H9 (cell line): ENCODE measurements around the gene CDKAL1. TPM values are rescaled to one million over a fixed set of nuclear protein-coding genes. Genes with fewer than 3 reads are reported as not detected.

Source experiments
- DNase-seq: peaks from one replicate; pipeline ENCODE4 v3.0.0-alpha.2; 2017
- H2AFZ ChIP-seq: one replicate; pipeline ENCODE4 v1.6.1; 2013; ENCODE audit warnings: mild to moderate bottlenecking, low read length, control low read depth, moderate library complexity
- H2AK5ac ChIP-seq: 2 replicates; pipeline ENCODE4 v1.6.1; 2013; ENCODE audit warnings: low read length, control low read depth, mixed read lengths; ENCODE audit not compliant: insufficient read length
- H2BK120ac ChIP-seq: one replicate; pipeline ENCODE4 v1.6.1; 2013; ENCODE audit warnings: low read depth, mild to moderate bottlenecking, low read length, control low read depth, inconsistent platforms; ENCODE audit not compliant: poor library complexity, severe bottlenecking
- H2BK12ac ChIP-seq: 2 replicates; pipeline ENCODE4 v1.6.1; 2013; ENCODE audit warnings: low read length, control low read depth, mixed read lengths, low read depth; ENCODE audit not compliant: insufficient read length
- H2BK15ac ChIP-seq: 2 replicates; pipeline ENCODE4 v1.6.1; 2013; ENCODE audit warnings: low read depth, low read length, control low read depth
- H2BK20ac ChIP-seq: one replicate; pipeline ENCODE4 v1.6.1; 2013; ENCODE audit warnings: low read depth, mild to moderate bottlenecking, low read length, control low read depth, inconsistent platforms; ENCODE audit not compliant: poor library complexity, severe bottlenecking
- H2BK5ac ChIP-seq: 2 replicates; pipeline ENCODE4 v1.6.1; 2013; ENCODE audit warnings: low read length, control low read depth, mixed read lengths; ENCODE audit not compliant: insufficient read length
- H3K14ac ChIP-seq: 2 replicates; pipeline ENCODE4 v1.6.1; 2013; ENCODE audit warnings: low read length, control low read depth; ENCODE audit not compliant: insufficient read depth
- H3K18ac ChIP-seq: 2 replicates; pipeline ENCODE4 v1.6.1; 2013; ENCODE audit warnings: low read depth, mild to moderate bottlenecking, mixed read lengths, low read length, control low read depth; ENCODE audit not compliant: insufficient read length
- H3K23ac ChIP-seq: 2 replicates; pipeline ENCODE4 v1.6.1; 2013; ENCODE audit warnings: low read length, control low read depth, mixed read lengths, low read depth; ENCODE audit not compliant: insufficient read length
- H3K23me2 ChIP-seq: 2 replicates; pipeline ENCODE4 v1.6.1; 2013; ENCODE audit warnings: low read depth, mild to moderate bottlenecking, mixed read lengths, low read length, control low read depth; ENCODE audit not compliant: insufficient read length, poor library complexity, severe bottlenecking
- H3K27ac ChIP-seq: 2 replicates; pipeline ENCODE4 v1.5.1; 2013; ENCODE audit warnings: low read length, control low read depth, mixed read lengths, low read depth; ENCODE audit not compliant: insufficient read length
- H3K27me3 ChIP-seq: 2 replicates; pipeline ENCODE4 v1.6.1; 2013; ENCODE audit warnings: low read length, control low read depth, inconsistent platforms; ENCODE audit not compliant: insufficient read depth
- H3K4ac ChIP-seq: 2 replicates; pipeline ENCODE4 v1.6.1; 2013; ENCODE audit warnings: low read depth, mild to moderate bottlenecking, control low read depth, inconsistent platforms, low read length, moderate library complexity
- H3K4me1 ChIP-seq: 2 replicates; pipeline ENCODE4 v1.6.1; 2013; ENCODE audit warnings: low read length, control low read depth, inconsistent platforms; ENCODE audit not compliant: insufficient read depth
- H3K4me2 ChIP-seq: 2 replicates; pipeline ENCODE4 v1.6.1; 2013; ENCODE audit warnings: low read length, control low read depth, mixed read lengths; ENCODE audit not compliant: insufficient read length, insufficient read depth
- H3K56ac ChIP-seq: 2 replicates; pipeline ENCODE4 v1.6.1; 2013; ENCODE audit warnings: low read depth, mild to moderate bottlenecking, mixed read lengths, low read length, control low read depth; ENCODE audit not compliant: insufficient read length
- H3K79me1 ChIP-seq: 2 replicates; pipeline ENCODE4 v1.6.1; 2013; ENCODE audit warnings: low read depth, mild to moderate bottlenecking, moderate library complexity, low read length, control low read depth, inconsistent platforms; ENCODE audit not compliant: insufficient read depth, poor library complexity, severe bottlenecking
- H3K79me2 ChIP-seq: 2 replicates; pipeline ENCODE4 v1.6.1; 2013; ENCODE audit warnings: low read length, control low read depth, inconsistent platforms; ENCODE audit not compliant: insufficient read depth
- H3K9ac ChIP-seq: 2 replicates; pipeline ENCODE4 v1.6.1; 2013; ENCODE audit warnings: low read length, control low read depth, mixed read lengths; ENCODE audit not compliant: insufficient read length; ENCODE audit errors: extremely low read depth
- H3K9me3 ChIP-seq: one replicate; pipeline ENCODE4 v1.6.1; 2013; ENCODE audit warnings: low read depth, low read length, inconsistent platforms; ENCODE audit not compliant: control insufficient read depth
- H3T11ph ChIP-seq: one replicate; pipeline ENCODE4 v1.6.1; 2013; ENCODE audit warnings: mild to moderate bottlenecking, low read length, control low read depth, inconsistent platforms
- H4K20me1 ChIP-seq: one replicate; pipeline ENCODE4 v1.6.1; 2013; ENCODE audit not compliant: control insufficient read depth, insufficient read length, insufficient read depth
- H4K5ac ChIP-seq: 2 replicates; pipeline ENCODE4 v1.6.1; 2013; ENCODE audit warnings: low read depth, mild to moderate bottlenecking, mixed read lengths, low read length, control low read depth; ENCODE audit not compliant: insufficient read length
- H4K8ac ChIP-seq: replicated peaks from 2 replicates; pipeline ENCODE4 v1.6.1; 2013; ENCODE audit warnings: low read length, control low read depth, mixed read lengths, low read depth; ENCODE audit not compliant: insufficient read length
- H4K91ac ChIP-seq: 2 replicates; pipeline ENCODE4 v1.6.1; 2013; ENCODE audit warnings: low read depth, mild to moderate bottlenecking, moderate library complexity, mixed read lengths, low read length, control low read depth; ENCODE audit not compliant: insufficient read length
- H3K27ac Mint-ChIP-seq, 3 experiments: 2 replicates in 2 of 3; 3 replicates in 1 of 3; pipeline ENCODE4 v1.8.0; 2020 to 2021; ENCODE audit warnings: mixed read lengths in 3 of 3, mild to moderate bottlenecking in 1 of 3, moderate library complexity in 1 of 3
- H3K27me3 Mint-ChIP-seq: 2 replicates; pipeline ENCODE4 v1.8.0; 2021; ENCODE audit warnings: low read depth, mild to moderate bottlenecking, moderate library complexity, mixed read lengths
- H3K36me3 Mint-ChIP-seq, 3 experiments: 2 replicates in 2 of 3; 3 replicates in 1 of 3; pipeline ENCODE4 v1.8.0; 2020 to 2021; ENCODE audit warnings: low read depth in 3 of 3, mixed read lengths in 3 of 3; ENCODE audit not compliant: insufficient read depth in 1 of 3
- H3K4me1 Mint-ChIP-seq, 2 experiments: 2 replicates each; pipeline ENCODE4 v1.8.0; 2020; ENCODE audit warnings: mixed read lengths in 2 of 2
- H3K4me3 Mint-ChIP-seq, 2 experiments: 2 replicates in 1 of 2; 3 replicates in 1 of 2; pipeline ENCODE4 v1.8.0; 2020 to 2021; ENCODE audit warnings: mild to moderate bottlenecking in 2 of 2, mixed read lengths in 2 of 2, moderate library complexity in 1 of 2
- H3K9me3 Mint-ChIP-seq, 2 experiments: 2 replicates in 1 of 2; 3 replicates in 1 of 2; pipeline ENCODE4 v1.8.0; 2020; ENCODE audit warnings: mild to moderate bottlenecking in 2 of 2, mixed read lengths in 2 of 2, moderate library complexity in 1 of 2
- WGBS: extraction: QIAGEN DNeasy Blood & Tissue Kit; methylation state at CpG from one replicate; pipeline ENCODE4 v1.1.7; 2013; ENCODE audit warnings: missing lambda C conversion rate, low lambda C conversion rate, mixed read lengths; ENCODE audit not compliant: insufficient read length; ENCODE audit errors: extremely low coverage; 5-methylcytosine and 5-hydroxymethylcytosine counted together
- total RNA-seq: library from RNA; stranded (reverse); gene quantifications from 2 replicates; pipeline ENCODE4 v1.2.1, GENCODE V29; 2021
- TF ChIP-seq, protein P1 (sequence below): fragments of 200-600 bp; sonication (generic); conservative IDR thresholded peaks from 3 replicates; pipeline ENCODE4 v1.8.0; 2021; ENCODE audit warnings: antibody characterized with exemption, mild to moderate bottlenecking

CDKAL1 gene
- total RNA-seq, 1 experiment from 2014 or later: 23.0 TPM

DNA sequence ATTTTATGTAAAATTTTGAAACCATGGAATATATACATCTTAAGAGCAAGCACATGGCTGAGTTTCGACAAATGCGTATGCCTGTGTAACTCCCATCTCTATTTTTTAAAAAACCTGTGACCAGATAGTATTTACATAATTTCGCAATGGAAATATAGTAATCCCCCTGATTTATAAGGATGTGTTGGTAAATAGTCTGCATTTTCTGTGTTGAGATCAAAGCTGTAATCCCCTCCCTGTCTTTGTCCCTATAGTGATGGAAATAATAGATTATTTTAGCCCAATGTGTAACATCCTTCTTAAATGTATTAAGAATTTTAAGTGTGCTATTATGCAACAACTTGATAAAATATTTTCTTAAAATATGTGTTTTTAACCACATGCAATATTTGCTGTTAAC lies 267.3 kb downstream of the CDKAL1 start:
- WGBS: no CpG with 5 or more reads among the region's 3 CpGs

More for the DNA sequence above, 267.3 kb downstream of the CDKAL1 start:
- Histone ChIP-seq H2BK12ac (no peak overlapping the region), H4K20me1 (no peaks in the 10 kb centered on the region), H4K91ac (no peak overlapping the region), H3K79me2 (no peaks in the 10 kb centered on the region), H2AK5ac (no peak overlapping the region), H3K14ac (no peak overlapping the region), H3K27ac (no peak overlapping the region), H2BK20ac (no peak overlapping the region), H3K23ac (no peak overlapping the region), H2BK15ac (no peak overlapping the region), H4K5ac (no peak overlapping the region), H3K27me3 (no peaks in the 10 kb centered on the region), H3K79me1 (no peaks in the 10 kb centered on the region), H3K9ac (no peak overlapping the region), H3K23me2 (no peaks in the 10 kb centered on the region), H2BK5ac (no peak overlapping the region), H2BK120ac (no peak overlapping the region), H3K9me3 (no peaks in the 10 kb centered on the region), H3K18ac (no peak overlapping the region), H3K56ac (no peak overlapping the region), H4K8ac (no peak overlapping the region), H3K4me2 (no peak overlapping the region), H3K4me1 (no peaks in the 10 kb centered on the region), H3K4ac (no peak overlapping the region), H2AFZ (no peak overlapping the region), H3T11ph (no peak overlapping the region)
- Mint-ChIP-seq H3K4me3 (no peak overlapping the region), H3K4me1 (0 out of 4 replicates have a peak, but pooled peaks cover 3 to 4% of the 10 kb centered on the region in 2 experiments), H3K27me3 (no peaks in the 10 kb centered on the region), H3K27ac (no peak overlapping the region), H3K9me3 (peaks cover 5 to 6% of the 10 kb centered on the region in 2 experiments), H3K36me3 (peaks cover 9 to 16% (median 12%) of the 10 kb centered on the region in 3 experiments; a peak in 6 of 7 replicates)
- TF ChIP-seq, protein P1, sequence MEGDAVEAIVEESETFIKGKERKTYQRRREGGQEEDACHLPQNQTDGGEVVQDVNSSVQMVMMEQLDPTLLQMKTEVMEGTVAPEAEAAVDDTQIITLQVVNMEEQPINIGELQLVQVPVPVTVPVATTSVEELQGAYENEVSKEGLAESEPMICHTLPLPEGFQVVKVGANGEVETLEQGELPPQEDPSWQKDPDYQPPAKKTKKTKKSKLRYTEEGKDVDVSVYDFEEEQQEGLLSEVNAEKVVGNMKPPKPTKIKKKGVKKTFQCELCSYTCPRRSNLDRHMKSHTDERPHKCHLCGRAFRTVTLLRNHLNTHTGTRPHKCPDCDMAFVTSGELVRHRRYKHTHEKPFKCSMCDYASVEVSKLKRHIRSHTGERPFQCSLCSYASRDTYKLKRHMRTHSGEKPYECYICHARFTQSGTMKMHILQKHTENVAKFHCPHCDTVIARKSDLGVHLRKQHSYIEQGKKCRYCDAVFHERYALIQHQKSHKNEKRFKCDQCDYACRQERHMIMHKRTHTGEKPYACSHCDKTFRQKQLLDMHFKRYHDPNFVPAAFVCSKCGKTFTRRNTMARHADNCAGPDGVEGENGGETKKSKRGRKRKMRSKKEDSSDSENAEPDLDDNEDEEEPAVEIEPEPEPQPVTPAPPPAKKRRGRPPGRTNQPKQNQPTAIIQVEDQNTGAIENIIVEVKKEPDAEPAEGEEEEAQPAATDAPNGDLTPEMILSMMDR: no peak
- DNase-seq: no peak
